SK-N-SH (cell line): Measurements from ENCODE around the gene SLC17A3. TPM values are rescaled to one million over a fixed set of nuclear protein-coding genes. Genes with fewer than 3 reads are reported as not detected.

Experiments used
- CTCF ChIA-PET: fragments of 300-600, 350-600 bp; formaldehyde crosslinking; extraction: SDS; loops from one replicate; lab custom pipeline; 2021; lab: Yijun Ruan, JAX
- POLR2A ChIA-PET: fragments of 350-600 bp; sonication (Branson Sonifier 250); formaldehyde crosslinking; extraction: SDS; loops from one replicate; lab custom pipeline; 2020; ENCODE audit warnings: antibody characterized with exemption, inconsistent platforms; lab: Yijun Ruan, JAX
- DNase-seq: peaks from one replicate; pipeline ENCODE4 v3.0.0; 2012
- H2AFZ ChIP-seq: fragments of 200-600 bp; sonication (generic); 2 replicates; pipeline ENCODE4 v1.8.1; 2016; ENCODE audit warnings: antibody characterized with exemption, mild to moderate bottlenecking, low read depth
- H3F3A ChIP-seq: fragments of 200-600 bp; sonication (generic); replicated peaks from 2 replicates; pipeline ENCODE3; 2016; ENCODE audit warnings: antibody characterized with exemption, mild to moderate bottlenecking; ENCODE audit not compliant: insufficient read depth
- H3K27ac ChIP-seq, 2 experiments: fragments of 200-500 bp in 1 of 2; fragments of 200-600 bp in 1 of 2; sonication (Bioruptor generic) in 1 of 2; sonication (generic), shearing (Covaris generic) in 1 of 2; 2 replicates each; pipeline versions ENCODE4 v1.5.1 to v1.6.1; 2014 to 2016; ENCODE audit warnings: low read depth in 2 of 2, inconsistent platforms in 1 of 2, low read length in 1 of 2, mild to moderate bottlenecking in 1 of 2, mixed read lengths in 1 of 2
- H3K27me3 ChIP-seq: fragments of 200-600 bp; sonication (generic), shearing (Covaris generic); 2 replicates; pipeline ENCODE4 v1.6.1; 2016; ENCODE audit warnings: mixed run types; ENCODE audit not compliant: insufficient read depth
- H3K36me3 ChIP-seq, 2 experiments: fragments of 200-500 bp in 1 of 2; fragments of 200-600 bp in 1 of 2; sonication (Bioruptor generic) in 1 of 2; sonication (generic) in 1 of 2; replicated peaks in 1 of 2; 2 replicates each; pipeline versions ENCODE3 to v1.5.1; 2014 to 2016; ENCODE audit warnings: low read length in 1 of 2, mild to moderate bottlenecking in 1 of 2; ENCODE audit not compliant: insufficient read depth in 2 of 2, control insufficient read depth in 1 of 2
- H3K4me1 ChIP-seq, 2 experiments: fragments of 200-500 bp in 1 of 2; fragments of 200-600 bp in 1 of 2; sonication (Bioruptor generic) in 1 of 2; sonication (generic), shearing (Covaris generic) in 1 of 2; 2 replicates each; pipeline versions ENCODE4 v1.5.1 to v1.6.1; 2014 to 2016; ENCODE audit warnings: low read depth in 1 of 2, low read length in 1 of 2, mixed run types in 1 of 2; ENCODE audit not compliant: insufficient read depth in 2 of 2, control insufficient read depth in 1 of 2
- H3K4me2 ChIP-seq: fragments of 200-600 bp; sonication (generic), shearing (Covaris generic); 2 replicates; pipeline ENCODE4 v1.6.1; 2017; ENCODE audit warnings: mixed run types
- H3K4me3 ChIP-seq, 2 experiments: fragments of 200-500 bp in 1 of 2; fragments of 200-600 bp in 1 of 2; sonication (Bioruptor generic) in 1 of 2; sonication (generic), shearing (Covaris generic) in 1 of 2; 2 replicates each; pipeline versions ENCODE4 v1.5.1 to v1.8.1; 2014 to 2016; ENCODE audit warnings: low read depth in 2 of 2, inconsistent platforms in 1 of 2, low read length in 1 of 2, mild to moderate bottlenecking in 1 of 2, mixed read lengths in 1 of 2, moderate library complexity in 1 of 2
- H3K79me2 ChIP-seq: fragments of 200-600 bp; sonication (generic); 2 replicates; pipeline ENCODE4 v1.8.1; 2017; ENCODE audit warnings: mild to moderate bottlenecking; ENCODE audit not compliant: insufficient read depth
- H3K9ac ChIP-seq: fragments of 200-600 bp; sonication (generic); 2 replicates; pipeline ENCODE4 v1.6.1; 2017; ENCODE audit warnings: mixed run types
- H3K9me2 ChIP-seq: fragments of 200-600 bp; sonication (generic); 2 replicates; pipeline ENCODE4 v1.6.1; 2017; ENCODE audit warnings: mixed run types
- H3K9me3 ChIP-seq: fragments of 200-600 bp; sonication (generic); 2 replicates; pipeline ENCODE4 v1.6.1; 2017; ENCODE audit warnings: mixed run types, mild to moderate bottlenecking, moderate library complexity
- H4K20me1 ChIP-seq: fragments of 200-600 bp; sonication (generic); 2 replicates; pipeline ENCODE4 v1.6.1; 2017; ENCODE audit warnings: mild to moderate bottlenecking, mixed run types; ENCODE audit not compliant: insufficient read depth
- CHD2 ChIP-seq: fragments of 150-350 bp; IDR thresholded peaks from 2 replicates; pipeline ENCODE4 v1.6.1; 2018; ENCODE audit warnings: low read length; ENCODE audit not compliant: partially characterized antibody
- ELF1 ChIP-seq: IDR thresholded peaks from 2 replicates; pipeline ENCODE4 v1.4.0; 2012
- FOSL2 ChIP-seq: IDR thresholded peaks from 2 replicates; pipeline ENCODE4 v1.4.0; 2012; ENCODE audit warnings: low read depth, mild to moderate bottlenecking, moderate library complexity, borderline replicate concordance
- FOXM1 ChIP-seq: IDR thresholded peaks from 2 replicates; pipeline ENCODE4 v1.4.0; 2012; ENCODE audit warnings: low read depth, mild to moderate bottlenecking
- GABPA ChIP-seq: IDR thresholded peaks from 2 replicates; pipeline ENCODE4 v1.4.0; 2012; ENCODE audit warnings: low read depth, mild to moderate bottlenecking
- GATA2 ChIP-seq: sonication (generic); formaldehyde crosslinking; IDR thresholded peaks from 2 replicates; pipeline ENCODE4 v1.5.0; 2020; ENCODE audit warnings: mild to moderate bottlenecking, missing genetic modification reagents
- NFIC ChIP-seq: IDR thresholded peaks from 2 replicates; pipeline ENCODE4 v1.4.0; 2012; ENCODE audit warnings: borderline replicate concordance
- NRF1 ChIP-seq: IDR thresholded peaks from 2 replicates; pipeline ENCODE4 v1.6.1; 2012; ENCODE audit warnings: low read depth, mild to moderate bottlenecking, low read length
- RXRA ChIP-seq: IDR thresholded peaks from 2 replicates; pipeline ENCODE4 v1.4.0; 2012; ENCODE audit warnings: low read depth, mild to moderate bottlenecking, borderline replicate concordance
- SIN3A ChIP-seq: IDR thresholded peaks from 2 replicates; pipeline ENCODE4 v1.6.1; 2012; ENCODE audit warnings: low read depth, mild to moderate bottlenecking, low read length, moderate library complexity, borderline replicate concordance
- TAF1 ChIP-seq: IDR thresholded peaks from 2 replicates; pipeline ENCODE4 v1.6.1; 2012; ENCODE audit warnings: low read depth, mild to moderate bottlenecking, low read length, moderate library complexity, borderline replicate concordance
- TCF12 ChIP-seq: IDR thresholded peaks from 2 replicates; pipeline ENCODE4 v1.4.0; 2012
- TEAD4 ChIP-seq: IDR thresholded peaks from 2 replicates; pipeline ENCODE4 v1.4.0; 2012; ENCODE audit warnings: mild to moderate bottlenecking, borderline replicate concordance; ENCODE audit not compliant: insufficient read depth
- YY1 ChIP-seq: IDR thresholded peaks from 2 replicates; pipeline ENCODE4 v1.4.0; 2012; ENCODE audit warnings: low read depth, mild to moderate bottlenecking
- WGBS: methylation state at CpG from one replicate; pipeline ENCODE4 v1.1.6; 2017; ENCODE audit warnings: low lambda C conversion rate; 5-methylcytosine and 5-hydroxymethylcytosine counted together
- polyA plus RNA-seq, 3 experiments: library from polyadenylated mRNA; depleted of rRNA; stranded (reverse); fragments of >200 nt; gene quantifications; 2 replicates each; pipeline ENCODE4 v1.2.3, GENCODE V29; 2012
- TF ChIP-seq, protein P1 (sequence below): IDR thresholded peaks from 2 replicates; pipeline ENCODE4 v1.4.0; 2012; ENCODE audit warnings: low read depth, borderline replicate concordance
- TF ChIP-seq, protein P2 (sequence below): IDR thresholded peaks from 2 replicates; pipeline ENCODE4; 2012
- TF ChIP-seq, protein P3 (sequence below): fragments of 150-350 bp; IDR thresholded peaks from 2 replicates; pipeline ENCODE4 v1.6.1; 2016; ENCODE audit warnings: mild to moderate bottlenecking, low read depth, low read length
- TF ChIP-seq, protein P4 (sequence below): IDR thresholded peaks from 2 replicates; pipeline ENCODE4 v1.4.0; 2012; ENCODE audit warnings: low read depth, borderline replicate concordance
- TF ChIP-seq, protein P5 (sequence below): fragments of 200-600 bp; sonication (generic); IDR thresholded peaks from 2 replicates; pipeline ENCODE4 v1.6.1; 2017; ENCODE audit warnings: antibody characterized with exemption, mild to moderate bottlenecking, moderate library complexity
- TF ChIP-seq, protein P6 (sequence below): IDR thresholded peaks from 2 replicates; pipeline ENCODE4 v1.6.1; 2012; ENCODE audit warnings: mild to moderate bottlenecking, low read depth, low read length, moderate library complexity

SLC17A3 gene
- polyA plus RNA-seq, 1 of the 3 experiments (the other 2 are of a cell fraction), result not detected

DNA sequence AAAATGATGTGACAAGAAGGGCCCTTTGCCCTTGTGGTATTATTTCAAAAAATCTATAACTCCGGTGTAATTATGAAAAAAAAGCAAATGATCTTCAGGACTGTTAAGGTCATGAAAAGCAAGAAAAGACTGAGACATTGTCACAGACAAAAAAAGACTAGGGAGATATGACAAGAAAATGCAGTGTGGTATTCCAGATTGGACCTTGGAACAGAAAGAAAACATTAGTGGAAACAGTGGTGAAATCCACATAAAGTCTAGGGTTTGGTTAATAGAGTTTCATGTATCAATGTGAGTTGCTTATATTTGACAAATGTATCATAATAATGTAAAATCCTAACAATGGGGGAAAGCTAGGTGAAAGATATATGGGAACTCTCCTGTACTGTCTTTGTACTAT lies 26.8 kb upstream of the SLC17A3 start:
- Histone ChIP-seq H3K4me3 (no peak overlapping the region), H3K27me3 (no peaks in the 10 kb centered on the region), H3F3A (no peaks in the 10 kb centered on the region), H4K20me1 (no peaks in the 10 kb centered on the region), H3K9me3 (no peaks in the 10 kb centered on the region), H3K9me2 (no peaks in the 10 kb centered on the region), H3K27ac (no peak overlapping the region), H3K79me2 (no peaks in the 10 kb centered on the region), H3K4me2 (no peak overlapping the region), H3K9ac (no peak overlapping the region), H3K4me1 (no peaks in the 10 kb centered on the region; a peak in 1 of 4 replicates), H3K36me3 (no peaks in the 10 kb centered on the region), H2AFZ (no peak overlapping the region)
- POLR2A ChIA-PET, result no interaction called here
- no peak for DNase-seq
- CTCF ChIA-PET, result interaction anchor here (0.9 to 3.2 kb wide), 5 partner anchors 10 to 635 kb away, joined by 3 to 11 read pairs (median 4); no protein-coding TSS in a partner anchor
- 9% methylated on average over 1 of the region's 1 CpG for WGBS
- TF ChIP-seq, protein P1, sequence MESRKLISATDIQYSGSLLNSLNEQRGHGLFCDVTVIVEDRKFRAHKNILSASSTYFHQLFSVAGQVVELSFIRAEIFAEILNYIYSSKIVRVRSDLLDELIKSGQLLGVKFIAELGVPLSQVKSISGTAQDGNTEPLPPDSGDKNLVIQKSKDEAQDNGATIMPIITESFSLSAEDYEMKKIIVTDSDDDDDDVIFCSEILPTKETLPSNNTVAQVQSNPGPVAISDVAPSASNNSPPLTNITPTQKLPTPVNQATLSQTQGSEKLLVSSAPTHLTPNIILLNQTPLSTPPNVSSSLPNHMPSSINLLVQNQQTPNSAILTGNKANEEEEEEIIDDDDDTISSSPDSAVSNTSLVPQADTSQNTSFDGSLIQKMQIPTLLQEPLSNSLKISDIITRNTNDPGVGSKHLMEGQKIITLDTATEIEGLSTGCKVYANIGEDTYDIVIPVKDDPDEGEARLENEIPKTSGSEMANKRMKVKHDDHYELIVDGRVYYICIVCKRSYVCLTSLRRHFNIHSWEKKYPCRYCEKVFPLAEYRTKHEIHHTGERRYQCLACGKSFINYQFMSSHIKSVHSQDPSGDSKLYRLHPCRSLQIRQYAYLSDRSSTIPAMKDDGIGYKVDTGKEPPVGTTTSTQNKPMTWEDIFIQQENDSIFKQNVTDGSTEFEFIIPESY, result no peak
- TF ChIP-seq CHD2, result no peak
- TF ChIP-seq, protein P2, sequence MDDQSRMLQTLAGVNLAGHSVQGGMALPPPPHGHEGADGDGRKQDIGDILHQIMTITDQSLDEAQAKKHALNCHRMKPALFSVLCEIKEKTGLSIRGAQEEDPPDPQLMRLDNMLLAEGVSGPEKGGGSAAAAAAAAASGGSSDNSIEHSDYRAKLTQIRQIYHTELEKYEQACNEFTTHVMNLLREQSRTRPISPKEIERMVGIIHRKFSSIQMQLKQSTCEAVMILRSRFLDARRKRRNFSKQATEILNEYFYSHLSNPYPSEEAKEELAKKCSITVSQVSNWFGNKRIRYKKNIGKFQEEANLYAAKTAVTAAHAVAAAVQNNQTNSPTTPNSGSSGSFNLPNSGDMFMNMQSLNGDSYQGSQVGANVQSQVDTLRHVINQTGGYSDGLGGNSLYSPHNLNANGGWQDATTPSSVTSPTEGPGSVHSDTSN, result no peak
- no peak for TF ChIP-seq NRF1
- TF ChIP-seq, protein P3, sequence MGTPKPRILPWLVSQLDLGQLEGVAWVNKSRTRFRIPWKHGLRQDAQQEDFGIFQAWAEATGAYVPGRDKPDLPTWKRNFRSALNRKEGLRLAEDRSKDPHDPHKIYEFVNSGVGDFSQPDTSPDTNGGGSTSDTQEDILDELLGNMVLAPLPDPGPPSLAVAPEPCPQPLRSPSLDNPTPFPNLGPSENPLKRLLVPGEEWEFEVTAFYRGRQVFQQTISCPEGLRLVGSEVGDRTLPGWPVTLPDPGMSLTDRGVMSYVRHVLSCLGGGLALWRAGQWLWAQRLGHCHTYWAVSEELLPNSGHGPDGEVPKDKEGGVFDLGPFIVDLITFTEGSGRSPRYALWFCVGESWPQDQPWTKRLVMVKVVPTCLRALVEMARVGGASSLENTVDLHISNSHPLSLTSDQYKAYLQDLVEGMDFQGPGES, result no peak
- TF ChIP-seq GATA2 (CRISPR knock-in tag), result no peak
- TF ChIP-seq, protein P4, sequence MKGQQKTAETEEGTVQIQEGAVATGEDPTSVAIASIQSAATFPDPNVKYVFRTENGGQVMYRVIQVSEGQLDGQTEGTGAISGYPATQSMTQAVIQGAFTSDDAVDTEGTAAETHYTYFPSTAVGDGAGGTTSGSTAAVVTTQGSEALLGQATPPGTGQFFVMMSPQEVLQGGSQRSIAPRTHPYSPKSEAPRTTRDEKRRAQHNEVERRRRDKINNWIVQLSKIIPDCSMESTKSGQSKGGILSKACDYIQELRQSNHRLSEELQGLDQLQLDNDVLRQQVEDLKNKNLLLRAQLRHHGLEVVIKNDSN, result no peak
- no peak for TF ChIP-seq NFIC
- TF ChIP-seq, protein P5, sequence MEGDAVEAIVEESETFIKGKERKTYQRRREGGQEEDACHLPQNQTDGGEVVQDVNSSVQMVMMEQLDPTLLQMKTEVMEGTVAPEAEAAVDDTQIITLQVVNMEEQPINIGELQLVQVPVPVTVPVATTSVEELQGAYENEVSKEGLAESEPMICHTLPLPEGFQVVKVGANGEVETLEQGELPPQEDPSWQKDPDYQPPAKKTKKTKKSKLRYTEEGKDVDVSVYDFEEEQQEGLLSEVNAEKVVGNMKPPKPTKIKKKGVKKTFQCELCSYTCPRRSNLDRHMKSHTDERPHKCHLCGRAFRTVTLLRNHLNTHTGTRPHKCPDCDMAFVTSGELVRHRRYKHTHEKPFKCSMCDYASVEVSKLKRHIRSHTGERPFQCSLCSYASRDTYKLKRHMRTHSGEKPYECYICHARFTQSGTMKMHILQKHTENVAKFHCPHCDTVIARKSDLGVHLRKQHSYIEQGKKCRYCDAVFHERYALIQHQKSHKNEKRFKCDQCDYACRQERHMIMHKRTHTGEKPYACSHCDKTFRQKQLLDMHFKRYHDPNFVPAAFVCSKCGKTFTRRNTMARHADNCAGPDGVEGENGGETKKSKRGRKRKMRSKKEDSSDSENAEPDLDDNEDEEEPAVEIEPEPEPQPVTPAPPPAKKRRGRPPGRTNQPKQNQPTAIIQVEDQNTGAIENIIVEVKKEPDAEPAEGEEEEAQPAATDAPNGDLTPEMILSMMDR, result no peak
- no peak for TF ChIP-seq YY1
- TF ChIP-seq TCF12, result no peak
- no peak for TF ChIP-seq FOSL2
- no peak for TF ChIP-seq ELF1
- no peak for TF ChIP-seq TAF1
- TF ChIP-seq, protein P6, sequence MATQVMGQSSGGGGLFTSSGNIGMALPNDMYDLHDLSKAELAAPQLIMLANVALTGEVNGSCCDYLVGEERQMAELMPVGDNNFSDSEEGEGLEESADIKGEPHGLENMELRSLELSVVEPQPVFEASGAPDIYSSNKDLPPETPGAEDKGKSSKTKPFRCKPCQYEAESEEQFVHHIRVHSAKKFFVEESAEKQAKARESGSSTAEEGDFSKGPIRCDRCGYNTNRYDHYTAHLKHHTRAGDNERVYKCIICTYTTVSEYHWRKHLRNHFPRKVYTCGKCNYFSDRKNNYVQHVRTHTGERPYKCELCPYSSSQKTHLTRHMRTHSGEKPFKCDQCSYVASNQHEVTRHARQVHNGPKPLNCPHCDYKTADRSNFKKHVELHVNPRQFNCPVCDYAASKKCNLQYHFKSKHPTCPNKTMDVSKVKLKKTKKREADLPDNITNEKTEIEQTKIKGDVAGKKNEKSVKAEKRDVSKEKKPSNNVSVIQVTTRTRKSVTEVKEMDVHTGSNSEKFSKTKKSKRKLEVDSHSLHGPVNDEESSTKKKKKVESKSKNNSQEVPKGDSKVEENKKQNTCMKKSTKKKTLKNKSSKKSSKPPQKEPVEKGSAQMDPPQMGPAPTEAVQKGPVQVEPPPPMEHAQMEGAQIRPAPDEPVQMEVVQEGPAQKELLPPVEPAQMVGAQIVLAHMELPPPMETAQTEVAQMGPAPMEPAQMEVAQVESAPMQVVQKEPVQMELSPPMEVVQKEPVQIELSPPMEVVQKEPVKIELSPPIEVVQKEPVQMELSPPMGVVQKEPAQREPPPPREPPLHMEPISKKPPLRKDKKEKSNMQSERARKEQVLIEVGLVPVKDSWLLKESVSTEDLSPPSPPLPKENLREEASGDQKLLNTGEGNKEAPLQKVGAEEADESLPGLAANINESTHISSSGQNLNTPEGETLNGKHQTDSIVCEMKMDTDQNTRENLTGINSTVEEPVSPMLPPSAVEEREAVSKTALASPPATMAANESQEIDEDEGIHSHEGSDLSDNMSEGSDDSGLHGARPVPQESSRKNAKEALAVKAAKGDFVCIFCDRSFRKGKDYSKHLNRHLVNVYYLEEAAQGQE, result no peak
- no peak for TF ChIP-seq GABPA
- TF ChIP-seq RXRA, result no peak
- TF ChIP-seq TEAD4, result no peak
- TF ChIP-seq SIN3A, result no peak
- no peak for TF ChIP-seq FOXM1
